Astrocyte (in vitro differentiated cells and primary cell): Measurements from ENCODE around the gene APOA1. TPM values are rescaled to one million over a fixed set of nuclear protein-coding genes. Genes with fewer than 3 reads are reported as not detected.
"Not testable (repeated sequence)": the region's sequence is repeated elsewhere in the genome, so short reads cannot be mapped to it uniquely, and the experiment has no call there.

Experiments
- DNase-seq: peaks from one replicate; pipeline ENCODE4 v3.0.0-alpha.2; 2010; ENCODE audit warnings: low read depth
- FAIRE-seq: peaks from 2 replicates; lab custom pipeline; 2011; peaks lifted over from hg19 to GRCh38; lab: Jason Lieb, UNC
- H2AFZ ChIP-seq: 2 replicates; pipeline ENCODE4 v1.6.0; 2012; ENCODE audit warnings: low read depth, low read length, inconsistent platforms
- H3K27ac ChIP-seq: 2 replicates; pipeline ENCODE4 v1.5.1; 2011; ENCODE audit warnings: low read depth, low read length, inconsistent platforms
- H3K27me3 ChIP-seq: 2 replicates; pipeline ENCODE4 v1.6.0; 2011; ENCODE audit warnings: low read length, inconsistent platforms; ENCODE audit not compliant: insufficient read depth
- H3K36me3 ChIP-seq: 2 replicates; pipeline ENCODE4 v1.5.1; 2011; ENCODE audit warnings: low read length, inconsistent platforms; ENCODE audit not compliant: insufficient read depth
- H3K4me1 ChIP-seq: 2 replicates; pipeline ENCODE4 v1.5.1; 2011; ENCODE audit warnings: low read length, inconsistent platforms; ENCODE audit not compliant: insufficient read depth
- H3K4me2 ChIP-seq: 2 replicates; pipeline ENCODE4 v1.6.0; 2012; ENCODE audit warnings: low read length, inconsistent platforms
- H3K4me3 ChIP-seq: 2 replicates; pipeline ENCODE4 v1.5.1; 2011; ENCODE audit warnings: low read depth, mild to moderate bottlenecking, low read length, inconsistent platforms; ENCODE audit not compliant: insufficient read depth
- H3K79me2 ChIP-seq: 2 replicates; pipeline ENCODE4 v1.6.0; 2012; ENCODE audit warnings: mild to moderate bottlenecking, low read length, inconsistent platforms; ENCODE audit not compliant: insufficient read depth
- H3K9ac ChIP-seq: 2 replicates; pipeline ENCODE4 v1.6.0; 2012; ENCODE audit warnings: mild to moderate bottlenecking, low read length, inconsistent platforms
- H3K9me3 ChIP-seq: 2 replicates; pipeline ENCODE4 v1.5.1; 2012; ENCODE audit warnings: low read depth, mild to moderate bottlenecking, low read length, inconsistent platforms; ENCODE audit not compliant: insufficient read depth
- H4K20me1 ChIP-seq: 2 replicates; pipeline ENCODE4 v1.6.0; 2012; ENCODE audit warnings: low read length, inconsistent platforms; ENCODE audit not compliant: insufficient read depth
- H3K27ac Mint-ChIP-seq: one replicate; pipeline ENCODE4 v1.8.0; 2021; ENCODE audit warnings: mild to moderate bottlenecking, mixed read lengths; ENCODE audit not compliant: unreplicated experiment
- H3K27me3 Mint-ChIP-seq: one replicate; pipeline ENCODE4 v1.8.0; 2021; ENCODE audit warnings: low read depth, mixed read lengths; ENCODE audit not compliant: unreplicated experiment
- H3K36me3 Mint-ChIP-seq: one replicate; pipeline ENCODE4 v1.8.0; 2021; ENCODE audit warnings: low read depth, mixed read lengths; ENCODE audit not compliant: unreplicated experiment
- H3K4me1 Mint-ChIP-seq: one replicate; pipeline ENCODE4 v1.8.0; 2021; ENCODE audit warnings: low read depth, mixed read lengths; ENCODE audit not compliant: unreplicated experiment
- H3K4me3 Mint-ChIP-seq: one replicate; pipeline ENCODE4 v1.8.0; 2021; ENCODE audit warnings: mild to moderate bottlenecking, moderate library complexity, mixed read lengths; ENCODE audit not compliant: unreplicated experiment
- H3K9me3 Mint-ChIP-seq: one replicate; pipeline ENCODE4 v1.8.0; 2021; ENCODE audit warnings: mild to moderate bottlenecking, mixed read lengths; ENCODE audit not compliant: unreplicated experiment
- CTCF ChIP-seq: IDR thresholded peaks from 2 replicates; pipeline ENCODE4 v1.5.1; 2011; ENCODE audit warnings: low read depth, mild to moderate bottlenecking, inconsistent platforms, low read length, moderate library complexity; ENCODE audit not compliant: insufficient read depth
- EZH2 ChIP-seq: IDR thresholded peaks from 2 replicates; pipeline ENCODE4 v1.6.1; 2012; ENCODE audit warnings: mild to moderate bottlenecking, low read length, inconsistent platforms; ENCODE audit not compliant: insufficient read depth
- total RNA-seq: library from RNA; stranded (reverse); gene quantifications from 2 replicates; pipeline ENCODE4 v1.2.1, GENCODE V29; 2021

The APOA1 gene
- total RNA-seq, 1 donor from 2014 or later, result 6.0 TPM

- no peaks in the 10 kb centered on the region for H3K9me3 ChIP-seq
- no peak for TF ChIP-seq CTCF
- no peak for TF ChIP-seq EZH2
- no peak for DNase-seq
- FAIRE-seq, result no peak
- H3K4me1 Mint-ChIP-seq, result no peaks in the 10 kb centered on the region
- no peak overlapping the region for H3K4me3 ChIP-seq
- H3K4me1 ChIP-seq, result no peaks in the 10 kb centered on the region
- H4K20me1 ChIP-seq, result no peaks in the 10 kb centered on the region
- H2AFZ ChIP-seq, result no peak overlapping the region
- H3K9me3 Mint-ChIP-seq, result no peaks in the 10 kb centered on the region
- H3K27ac ChIP-seq, result no peak overlapping the region
- H3K9ac ChIP-seq, result no peak overlapping the region
- H3K36me3 Mint-ChIP-seq, result no peaks in the 10 kb centered on the region
- H3K27me3 ChIP-seq, result peaks cover 5% of the 10 kb centered on the region
- peaks cover 6% of the 10 kb centered on the region for H3K27me3 Mint-ChIP-seq
- no peak overlapping the region for H3K4me2 ChIP-seq
- no peak overlapping the region for H3K4me3 Mint-ChIP-seq
- H3K27ac Mint-ChIP-seq, result no peak overlapping the region
- H3K79me2 ChIP-seq, result no peaks in the 10 kb centered on the region
- H3K36me3 ChIP-seq, result no peaks in the 10 kb centered on the region
These were observed 29.7 kb downstream of the APOA1 start for GRCh38 chr11:116807601-116808261.

- H3K27me3 Mint-ChIP-seq, result peaks cover 6% of the 10 kb centered on the region
- TF ChIP-seq EZH2 (no peak), CTCF (no peak)
- H3K36me3 ChIP-seq, result no peaks in the 10 kb centered on the region
- no peak overlapping the region for H3K9ac ChIP-seq
- no peak overlapping the region for H3K27ac Mint-ChIP-seq
- no peak overlapping the region for H3K4me3 ChIP-seq
- no peak overlapping the region for H2AFZ ChIP-seq
- no peak overlapping the region for H3K4me3 Mint-ChIP-seq
- H3K9me3 Mint-ChIP-seq, result no peaks in the 10 kb centered on the region
- peaks cover 11% of the 10 kb centered on the region for H3K27me3 ChIP-seq
- no peaks in the 10 kb centered on the region for H3K36me3 Mint-ChIP-seq
- no peaks in the 10 kb centered on the region for H4K20me1 ChIP-seq
- no peaks in the 10 kb centered on the region for H3K4me1 Mint-ChIP-seq
- H3K9me3 ChIP-seq, result no peaks in the 10 kb centered on the region
- H3K4me1 ChIP-seq, result no peaks in the 10 kb centered on the region
- no peak for DNase-seq
- no peak for FAIRE-seq
- H3K27ac ChIP-seq, result no peak overlapping the region
- H3K79me2 ChIP-seq, result no peaks in the 10 kb centered on the region
- H3K4me2 ChIP-seq, result no peak overlapping the region
These were observed 33.4 kb downstream of the APOA1 start for GRCh38 chr11:116804001-116804400.

DNA sequence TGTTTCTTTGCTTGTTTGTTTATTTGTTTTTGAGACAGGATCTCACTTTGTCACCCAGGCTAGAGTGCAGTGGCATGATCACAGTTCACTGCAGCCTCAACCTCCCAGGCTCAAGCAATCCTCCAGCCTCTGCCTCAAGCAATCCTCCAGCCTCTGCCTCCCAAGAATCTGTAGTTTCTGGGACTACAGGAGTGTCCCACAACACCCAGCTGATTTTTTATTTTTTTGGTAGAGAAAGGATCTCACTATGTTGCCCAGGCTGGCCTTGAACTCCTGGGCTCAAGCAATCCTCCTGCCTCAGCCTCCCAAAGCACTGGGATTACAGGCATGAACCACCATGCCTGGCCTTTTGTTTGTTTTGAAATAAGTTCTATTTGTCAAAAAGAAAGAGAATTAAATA is 35.8 kb downstream of the APOA1 start:
- H3K4me3 Mint-ChIP-seq, H3K36me3 ChIP-seq, H3K27me3 Mint-ChIP-seq, H2AFZ ChIP-seq, H3K79me2 ChIP-seq, H3K36me3 Mint-ChIP-seq, H3K9me3 Mint-ChIP-seq, H3K27ac ChIP-seq, H3K9me3 ChIP-seq, H3K4me2 ChIP-seq, H3K9ac ChIP-seq, H3K4me3 ChIP-seq, H3K27ac Mint-ChIP-seq, DNase-seq, FAIRE-seq, H3K4me1 Mint-ChIP-seq, H3K4me1 ChIP-seq, H4K20me1 ChIP-seq: not testable (repeated sequence)
- peaks cover 11% of the 10 kb centered on the region for H3K27me3 ChIP-seq
